ENCODE results near the gene TMED1.

Gene TMED1

GRCh38 chr19:10830931-10831779 is 4.9 kb downstream of the TMED1 start:
- no peak for DNase-seq

- no peak for DNase-seq
These were observed 5.6 kb downstream of the TMED1 start for GRCh38 chr19:10830370-10830769.

- no peak for DNase-seq
These were observed 6.0 kb downstream of the TMED1 start for GRCh38 chr19:10829967-10830366.

- no peak for DNase-seq
These were observed 6.8 kb downstream of the TMED1 start for GRCh38 chr19:10828981-10829821.

GRCh38 chr19:10826846-10827245 is 9.2 kb downstream of the TMED1 start:
- no peak for DNase-seq

- no peak for DNase-seq
These were observed 9.8 kb downstream of the TMED1 start for GRCh38 chr19:10826231-10826630.

GRCh38 chr19:10823690-10824089 is 12.3 kb downstream of the TMED1 start:
- no peak for DNase-seq

- no peak for DNase-seq
These were observed 15.8 kb downstream of the TMED1 start for GRCh38 chr19:10820173-10820572.

GRCh38 chr19:10819124-10820060 is 16.6 kb downstream of the TMED1 start:
- DNase-seq, result no peak

GRCh38 chr19:10818301-10819123 is 17.5 kb downstream of the TMED1 start:
- DNase-seq, result no peak

GRCh38 chr19:10817291-10818038 is 18.5 kb downstream of the TMED1 start:
- DNase-seq, result no peak

GRCh38 chr19:10816691-10817090 is 19.3 kb downstream of the TMED1 start:
- DNase-seq, result no peak

GRCh38 chr19:10815969-10816644 is 19.9 kb downstream of the TMED1 start:
- no peak for DNase-seq

GRCh38 chr19:10815007-10815536 is 20.9 kb downstream of the TMED1 start:
- DNase-seq, result no peak

GRCh38 chr19:10812902-10813404 is 23.1 kb downstream of the TMED1 start:
- DNase-seq, result no peak

- DNase-seq, result no peak
These were observed 23.8 kb downstream of the TMED1 start for GRCh38 chr19:10812196-10812595.

GRCh38 chr19:10811391-10812111 is 24.5 kb downstream of the TMED1 start:
- DNase-seq, result no peak

GRCh38 chr19:10809651-10810285 is 26.2 kb downstream of the TMED1 start:
- no peak for DNase-seq
